ENCODE measurements around the gene PDLIM3. TPM values are rescaled to one million over a fixed set of nuclear protein-coding genes. Genes with fewer than 3 reads are reported as not detected.

The PDLIM3 gene
- total RNA-seq, 1 experiment from 2014 or later = 0.47 TPM

DNA sequence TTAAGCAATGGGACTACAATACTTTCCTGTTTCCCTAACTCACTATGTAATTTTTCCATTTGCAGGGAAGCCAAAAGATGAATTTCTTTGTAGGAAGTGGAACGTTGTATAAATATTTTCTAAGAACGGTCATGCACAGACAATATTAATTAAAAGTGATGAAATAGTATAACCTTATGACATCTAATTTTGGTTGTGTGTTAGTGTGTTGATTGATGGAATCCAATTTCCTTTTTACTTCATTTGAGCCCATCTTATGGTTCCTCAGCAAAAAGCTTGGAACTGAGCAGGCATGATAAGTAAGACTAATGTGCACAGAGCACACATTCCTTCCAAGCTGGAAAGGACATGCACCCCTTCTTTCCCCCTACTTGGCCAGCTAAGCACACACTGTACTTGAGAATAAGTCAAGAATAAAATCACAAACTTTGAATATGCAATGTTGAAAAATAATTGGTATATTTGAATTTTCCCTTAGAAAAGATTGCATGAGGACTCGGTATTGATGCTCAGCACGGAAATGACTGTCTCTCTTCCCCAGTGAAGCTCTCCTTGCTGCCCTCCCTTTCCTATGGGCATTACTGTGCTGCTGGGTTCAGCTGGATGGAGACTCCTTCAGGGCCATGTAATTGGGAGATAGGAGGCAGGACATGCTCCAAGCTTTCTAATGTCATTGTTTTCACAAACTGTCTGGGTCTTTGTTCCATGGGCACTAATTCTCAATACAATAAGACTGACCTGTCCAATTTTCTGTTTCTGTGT lies 19.2 kb upstream of the PDLIM3 start:
- DNase-seq (no peak), ATAC-seq (no peak)
- intact Hi-C loops (cut with micrococcal nuclease) = no loop called here
- Histone ChIP-seq H4K20me1 (ENCODE audit: low read length) (no peaks in the 10 kb centered on the region), H3K9me3 (ENCODE audit: low read length) (no peaks in the 10 kb centered on the region), H3K79me2 (ENCODE audit: low read length) (no peaks in the 10 kb centered on the region), H3K36me3 (ENCODE audit: low read depth, low read length) (no peaks in the 10 kb centered on the region), H3K4me1 (ENCODE audit: insufficient read depth, low read length) (peaks cover 4% of the 10 kb centered on the region; the same call in 1 of the 2 replicates), H3K27me3 (ENCODE audit: low read length) (no peaks in the 10 kb centered on the region), H3K27ac (ENCODE audit: low read length) (no peak overlapping the region), H3F3A (ENCODE audit: low read length, unreplicated experiment) (no peaks in the 10 kb centered on the region), H2AFZ (ENCODE audit: low read length) (no peak overlapping the region), H3K4me3 (ENCODE audit: low read length) (no peak overlapping the region), H3K9me2 (replicated peaks; ENCODE audit: low read length) (no peaks in the 10 kb centered on the region), H3K9ac (ENCODE audit: low read length) (no peak overlapping the region), H3K4me2 (ENCODE audit: low read length) (no peak overlapping the region)
- TF ChIP-seq EZH2phosphoT487 (IDR thresholded peaks at IDR 0.05; ENCODE audit: borderline replicate concordance, low read length) (no peak), EZH2 (IDR thresholded peaks at IDR 0.05; ENCODE audit: low read length, unreplicated experiment) (no peak)
- TF ChIP-seq, protein P1, sequence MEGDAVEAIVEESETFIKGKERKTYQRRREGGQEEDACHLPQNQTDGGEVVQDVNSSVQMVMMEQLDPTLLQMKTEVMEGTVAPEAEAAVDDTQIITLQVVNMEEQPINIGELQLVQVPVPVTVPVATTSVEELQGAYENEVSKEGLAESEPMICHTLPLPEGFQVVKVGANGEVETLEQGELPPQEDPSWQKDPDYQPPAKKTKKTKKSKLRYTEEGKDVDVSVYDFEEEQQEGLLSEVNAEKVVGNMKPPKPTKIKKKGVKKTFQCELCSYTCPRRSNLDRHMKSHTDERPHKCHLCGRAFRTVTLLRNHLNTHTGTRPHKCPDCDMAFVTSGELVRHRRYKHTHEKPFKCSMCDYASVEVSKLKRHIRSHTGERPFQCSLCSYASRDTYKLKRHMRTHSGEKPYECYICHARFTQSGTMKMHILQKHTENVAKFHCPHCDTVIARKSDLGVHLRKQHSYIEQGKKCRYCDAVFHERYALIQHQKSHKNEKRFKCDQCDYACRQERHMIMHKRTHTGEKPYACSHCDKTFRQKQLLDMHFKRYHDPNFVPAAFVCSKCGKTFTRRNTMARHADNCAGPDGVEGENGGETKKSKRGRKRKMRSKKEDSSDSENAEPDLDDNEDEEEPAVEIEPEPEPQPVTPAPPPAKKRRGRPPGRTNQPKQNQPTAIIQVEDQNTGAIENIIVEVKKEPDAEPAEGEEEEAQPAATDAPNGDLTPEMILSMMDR (conservative IDR thresholded peaks at IDR 0.05; ENCODE audit: low read depth, low read length) = no peak
- POLR2A ChIA-PET (ENCODE audit: unreplicated experiment) = no interaction called here
- CTCF ChIA-PET = no interaction called here
- no TSS peak for BruUV-seq (replicated peaks)

DNA sequence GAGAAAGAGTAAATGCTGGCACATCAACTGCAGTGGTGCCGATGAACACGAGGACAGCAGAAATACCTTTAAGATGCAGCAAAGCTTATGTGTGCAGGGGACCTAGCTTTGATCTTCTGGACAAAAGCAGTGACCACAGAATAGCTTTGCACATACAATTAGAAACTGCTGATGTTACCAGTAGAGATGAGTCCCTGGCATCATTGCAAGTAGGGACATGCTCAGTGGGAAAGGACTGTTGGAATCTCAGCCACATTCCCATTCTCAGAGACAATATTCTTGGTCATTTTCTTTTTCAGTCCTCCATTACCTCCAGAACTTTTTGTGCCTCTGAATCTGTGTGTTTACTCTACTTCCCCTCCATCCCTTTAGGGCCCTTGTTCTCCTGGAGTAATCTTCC lies 16.9 kb upstream of the PDLIM3 start:
- no peak overlapping the region for H2AFZ ChIP-seq (ENCODE audit: low read length)
- no peak overlapping the region for H3K4me3 ChIP-seq (ENCODE audit: low read length)
- no peaks in the 10 kb centered on the region for H3K36me3 ChIP-seq (ENCODE audit: low read depth, low read length)
- no TSS peak for BruUV-seq (replicated peaks)
- H3K4me1 ChIP-seq (ENCODE audit: insufficient read depth, low read length) = no peaks in the 10 kb centered on the region
- POLR2A ChIA-PET (ENCODE audit: unreplicated experiment) = no interaction called here
- H3F3A ChIP-seq (ENCODE audit: low read length, unreplicated experiment) = no peaks in the 10 kb centered on the region
- no peak overlapping the region for H3K9ac ChIP-seq (ENCODE audit: low read length)
- H3K27ac ChIP-seq (ENCODE audit: low read length) = no peak overlapping the region
- no peaks in the 10 kb centered on the region for H3K27me3 ChIP-seq (ENCODE audit: low read length)
- H4K20me1 ChIP-seq (ENCODE audit: low read length) = no peaks in the 10 kb centered on the region
- DNase-seq = no peak
- CTCF ChIA-PET = no interaction called here
- intact Hi-C loops (cut with micrococcal nuclease) = no loop called here
- no peaks in the 10 kb centered on the region for H3K79me2 ChIP-seq (ENCODE audit: low read length)
- no peak for TF ChIP-seq EZH2 (IDR thresholded peaks at IDR 0.05; ENCODE audit: low read length, unreplicated experiment)
- TF ChIP-seq, protein P1 (conservative IDR thresholded peaks at IDR 0.05; ENCODE audit: low read depth, low read length) = no peak
- no peak overlapping the region for H3K4me2 ChIP-seq (ENCODE audit: low read length)
- H3K9me3 ChIP-seq (ENCODE audit: low read length) = no peaks in the 10 kb centered on the region
- ATAC-seq = no peak
- no peaks in the 10 kb centered on the region for H3K9me2 ChIP-seq (replicated peaks; ENCODE audit: low read length)

DNA sequence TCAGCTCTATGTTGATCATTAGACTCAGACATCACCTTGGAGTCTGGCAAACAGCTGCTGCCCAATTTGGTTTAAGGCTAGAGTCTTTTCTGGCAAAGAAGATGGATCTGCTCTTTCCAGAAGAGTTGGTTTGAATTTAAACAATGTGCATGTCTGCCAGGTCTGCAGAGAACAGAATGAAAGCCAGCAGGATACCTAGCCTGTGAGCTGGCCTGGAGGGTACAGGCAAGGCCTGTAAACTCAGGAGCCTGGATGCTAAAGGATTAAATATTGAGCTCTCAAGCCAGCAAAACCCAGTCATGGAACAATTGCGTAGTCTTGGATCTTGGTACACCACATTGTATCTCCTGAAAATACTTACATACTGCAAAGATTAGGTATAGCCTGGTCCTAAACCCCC lies 15.6 kb upstream of the PDLIM3 start:
- POLR2A ChIA-PET (ENCODE audit: unreplicated experiment) = no interaction called here
- no peak for DNase-seq
- no peak for TF ChIP-seq EZH2phosphoT487 (IDR thresholded peaks at IDR 0.05; ENCODE audit: borderline replicate concordance, low read length)
- TF ChIP-seq, protein P1 (conservative IDR thresholded peaks at IDR 0.05; ENCODE audit: low read depth, low read length) = no peak
- no peak for TF ChIP-seq EZH2 (IDR thresholded peaks at IDR 0.05; ENCODE audit: low read length, unreplicated experiment)
- H2AFZ ChIP-seq (ENCODE audit: low read length) = no peak overlapping the region
- no peaks in the 10 kb centered on the region for H3K4me1 ChIP-seq (ENCODE audit: insufficient read depth, low read length)
- no peak for ATAC-seq
- CTCF ChIA-PET = no interaction called here
- no peak overlapping the region for H3K4me3 ChIP-seq (ENCODE audit: low read length)
- H3K27ac ChIP-seq (ENCODE audit: low read length) = no peak overlapping the region
- no peaks in the 10 kb centered on the region for H3F3A ChIP-seq (ENCODE audit: low read length, unreplicated experiment)
- H3K27me3 ChIP-seq (ENCODE audit: low read length) = no peaks in the 10 kb centered on the region
- no peaks in the 10 kb centered on the region for H3K36me3 ChIP-seq (ENCODE audit: low read depth, low read length)
- no peaks in the 10 kb centered on the region for H4K20me1 ChIP-seq (ENCODE audit: low read length)
- no peaks in the 10 kb centered on the region for H3K79me2 ChIP-seq (ENCODE audit: low read length)
- intact Hi-C loops (cut with micrococcal nuclease) = no loop called here
- H3K9me2 ChIP-seq (replicated peaks; ENCODE audit: low read length) = no peaks in the 10 kb centered on the region
- no peak overlapping the region for H3K4me2 ChIP-seq (ENCODE audit: low read length)
- H3K9ac ChIP-seq (ENCODE audit: low read length) = no peak overlapping the region
- BruUV-seq (replicated peaks) = no TSS peak
- H3K9me3 ChIP-seq (ENCODE audit: low read length) = no peaks in the 10 kb centered on the region

Measured in PC-3 (cell line).